IMR-90 (cell line): ENCODE results near the gene WARS2. TPM values are rescaled to one million over a fixed set of nuclear protein-coding genes. Genes with fewer than 3 reads are reported as not detected.

Source experiments
- ATAC-seq: fragments of 200-7000 bp; cut with Tn5 transposase; 2 replicates; pipeline ENCODE4 v1.9.1; 2020; ENCODE audit warnings: low read depth, mild to moderate bottlenecking, moderate library complexity
- BruUV-seq: library from RNA; stranded (reverse); fragments of 400-500 nt; replicated peaks from 2 replicates; lab custom pipeline; 2021; lab: Mats Ljungman, UMichigan
- CTCF ChIA-PET: fragments of 300-600 bp; formaldehyde crosslinking; extraction: SDS; loops from one replicate; lab custom pipeline; 2021; ENCODE audit warnings: antibody characterized with exemption; lab: Yijun Ruan, JAX
- POLR2A ChIA-PET: fragments of 300-600 bp; sonication (Branson Sonifier 250); formaldehyde crosslinking; loops from one replicate; lab custom pipeline; 2022; ENCODE audit warnings: antibody characterized with exemption; ENCODE audit not compliant: unreplicated experiment; lab: Charles Lee
- DNase-seq: peaks from one replicate; pipeline ENCODE4 v3.0.0; 2013
- H2AFZ ChIP-seq: replicated peaks from 2 replicates; pipeline ENCODE3; 2013; ENCODE audit warnings: low read length, mild to moderate bottlenecking; ENCODE audit not compliant: poor library complexity
- H2AK5ac ChIP-seq: 2 replicates; pipeline ENCODE4 v1.6.1; 2013; ENCODE audit warnings: low read depth, low read length, inconsistent platforms
- H2AK9ac ChIP-seq: replicated peaks from 2 replicates; pipeline ENCODE3; 2013; ENCODE audit warnings: mild to moderate bottlenecking, low read depth, low read length, moderate library complexity; ENCODE audit not compliant: poor library complexity
- H2BK120ac ChIP-seq: 2 replicates; pipeline ENCODE4 v1.6.1; 2013; ENCODE audit warnings: low read depth, low read length, inconsistent platforms
- H2BK15ac ChIP-seq: 3 replicates; pipeline ENCODE4 v1.6.1; 2013; ENCODE audit warnings: low read depth, low read length, inconsistent platforms
- H2BK20ac ChIP-seq: 2 replicates; pipeline ENCODE4 v1.6.1; 2013; ENCODE audit warnings: low read depth, mild to moderate bottlenecking, inconsistent platforms, low read length, moderate library complexity
- H2BK5ac ChIP-seq: 2 replicates; pipeline ENCODE4 v1.6.1; 2013; ENCODE audit warnings: mild to moderate bottlenecking, low read depth, low read length, inconsistent platforms; ENCODE audit not compliant: poor library complexity, severe bottlenecking
- H3K14ac ChIP-seq: replicated peaks from 2 replicates; pipeline ENCODE4 v1.6.1; 2013; ENCODE audit warnings: low read depth, low read length, inconsistent platforms
- H3K18ac ChIP-seq: 2 replicates; pipeline ENCODE4 v1.6.1; 2013; ENCODE audit warnings: low read depth, low read length, control low read depth
- H3K23ac ChIP-seq: 2 replicates; pipeline ENCODE4 v1.6.1; 2013; ENCODE audit warnings: low read depth, low read length, inconsistent platforms
- H3K27ac ChIP-seq: 2 replicates; pipeline ENCODE4 v1.5.1; 2013; ENCODE audit warnings: mild to moderate bottlenecking, control low read depth, low read length; ENCODE audit not compliant: insufficient read depth
- H3K27me3 ChIP-seq: 2 replicates; pipeline ENCODE4 v1.6.1; 2013; ENCODE audit warnings: low read length; ENCODE audit not compliant: control insufficient read depth, insufficient read depth
- H3K36me3 ChIP-seq: 2 replicates; pipeline ENCODE4 v1.6.1; 2013; ENCODE audit warnings: low read length, mixed read lengths; ENCODE audit not compliant: control insufficient read depth, insufficient read depth
- H3K4ac ChIP-seq: 2 replicates; pipeline ENCODE4 v1.6.1; 2013; ENCODE audit warnings: low read depth, low read length, inconsistent platforms
- H3K4me1 ChIP-seq: 2 replicates; pipeline ENCODE4 v1.6.1; 2013; ENCODE audit warnings: low read length, mixed read lengths; ENCODE audit not compliant: control insufficient read depth, insufficient read depth
- H3K4me2 ChIP-seq: 2 replicates; pipeline ENCODE4 v1.6.1; 2013; ENCODE audit warnings: low read depth, mild to moderate bottlenecking, control low read depth, low read length, moderate library complexity
- H3K4me3 ChIP-seq: 2 replicates; pipeline ENCODE4 v1.5.1; 2013; ENCODE audit warnings: low read depth, mild to moderate bottlenecking, control low read depth, low read length, moderate library complexity; ENCODE audit not compliant: insufficient read depth
- H3K56ac ChIP-seq: 2 replicates; pipeline ENCODE4 v1.6.1; 2013; ENCODE audit warnings: low read length, inconsistent platforms; ENCODE audit not compliant: insufficient read depth; ENCODE audit errors: extremely low read depth
- H3K79me1 ChIP-seq, 2 experiments: 2 replicates each; pipeline ENCODE4 v1.6.1; 2013; ENCODE audit warnings: low read length in 2 of 2, inconsistent platforms in 1 of 2, low read depth in 1 of 2
- H3K9ac ChIP-seq: 2 replicates; pipeline ENCODE4 v1.6.1; 2013; ENCODE audit warnings: low read depth, low read length, control low read depth
- H3K9me1 ChIP-seq: 2 replicates; pipeline ENCODE4 v1.6.1; 2013; ENCODE audit warnings: low read length, inconsistent platforms; ENCODE audit not compliant: insufficient read depth
- H3K9me3 ChIP-seq: 2 replicates; pipeline ENCODE4 v1.6.1; 2013; ENCODE audit warnings: low read length; ENCODE audit not compliant: control insufficient read depth, insufficient read depth
- H4K20me1 ChIP-seq: 2 replicates; pipeline ENCODE4 v1.6.1; 2013; ENCODE audit warnings: low read length, inconsistent platforms; ENCODE audit not compliant: insufficient read depth
- H4K5ac ChIP-seq: 2 replicates; pipeline ENCODE4 v1.6.1; 2013; ENCODE audit warnings: mild to moderate bottlenecking, low read depth, low read length, control low read depth
- H4K8ac ChIP-seq, 2 experiments: 2 replicates each; pipeline ENCODE4 v1.6.1; 2013; ENCODE audit warnings: low read depth in 2 of 2, low read length in 2 of 2, control low read depth in 1 of 2, inconsistent platforms in 1 of 2
- H4K91ac ChIP-seq: 2 replicates; pipeline ENCODE4 v1.6.1; 2013; ENCODE audit warnings: low read depth, low read length, inconsistent platforms; ENCODE audit not compliant: insufficient read depth
- BHLHE40 ChIP-seq: fragments of 150-350 bp; IDR thresholded peaks from 2 replicates; pipeline ENCODE4 v1.6.1; 2016; ENCODE audit warnings: mild to moderate bottlenecking, low read depth, low read length
- CHD1 ChIP-seq: IDR thresholded peaks from 2 replicates; pipeline ENCODE4 v1.6.1; 2012; ENCODE audit warnings: low read depth, low read length, improper control_type of control experiment
- MAZ ChIP-seq: IDR thresholded peaks from 2 replicates; pipeline ENCODE4 v1.6.1; 2012; ENCODE audit warnings: low read depth, mild to moderate bottlenecking, low read length, improper control_type of control experiment, moderate library complexity, borderline replicate concordance
- SMC3 ChIP-seq: fragments of 150-350 bp; IDR thresholded peaks from 2 replicates; pipeline ENCODE4 v1.6.1; 2016; ENCODE audit warnings: low read depth, mild to moderate bottlenecking, antibody characterized with exemption, low read length, moderate library complexity
- USF2 ChIP-seq: fragments of 150-350 bp; IDR thresholded peaks from 2 replicates; pipeline ENCODE4 v1.6.1; 2017; ENCODE audit warnings: mild to moderate bottlenecking, antibody characterized with exemption, low read length, low read depth
- WGBS, 2 experiments: methylation state at CpG; one replicate each; pipeline versions ENCODE4 v1.1.5 to v1.1.7; 2013; ENCODE audit warnings: missing lambda C conversion rate in 2 of 2; ENCODE audit not compliant: insufficient read length in 1 of 2; ENCODE audit errors: extremely low coverage in 2 of 2; 5-methylcytosine and 5-hydroxymethylcytosine counted together
- dilution Hi-C: fragments of 300-500 bp; cut with HindIII; formaldehyde crosslinking; loops from one replicate; pipeline ENCODE4 v1.14.3; 2018; ENCODE audit warnings: low sequenced_read_pairs; ENCODE audit not compliant: unreplicated experiment
- in situ Hi-C: fragments of 300-500 bp; cut with MboI; formaldehyde crosslinking; loops from 3 replicates; pipeline ENCODE4 v1.14.3; 2019; ENCODE audit warnings: low sequenced_read_pairs, inconsistent platforms, mixed read lengths
- intact Hi-C: fragments of 100-400 bp; cut with micrococcal nuclease; formaldehyde crosslinking; loops from 2 replicates; pipeline ENCODE4 v1.10.0; 2022
- polyA plus RNA-seq, 3 experiments: library from polyadenylated mRNA; depleted of rRNA; stranded (reverse); fragments of >200 nt; gene quantifications; 2 replicates each; pipeline ENCODE4 v1.2.3, GENCODE V29; 2012; ENCODE audit warnings: low replicate concordance in 1 of 3
- total RNA-seq: library from RNA; depleted of rRNA; stranded (reverse); fragments of >200 nt; gene quantifications from 2 replicates; pipeline ENCODE4 v1.2.3, GENCODE V29; 2012
- TF ChIP-seq, protein P1 (sequence below): fragments of 150-350 bp; IDR thresholded peaks from 2 replicates; pipeline ENCODE4 v1.6.1; 2016; ENCODE audit warnings: low read depth, mild to moderate bottlenecking, low read length, moderate library complexity, borderline replicate concordance

Gene WARS2
- total and polyA plus RNA-seq, 2 of the 4 experiments (the other 2 are of a cell fraction): 5.7 to 20.3 TPM

DNA sequence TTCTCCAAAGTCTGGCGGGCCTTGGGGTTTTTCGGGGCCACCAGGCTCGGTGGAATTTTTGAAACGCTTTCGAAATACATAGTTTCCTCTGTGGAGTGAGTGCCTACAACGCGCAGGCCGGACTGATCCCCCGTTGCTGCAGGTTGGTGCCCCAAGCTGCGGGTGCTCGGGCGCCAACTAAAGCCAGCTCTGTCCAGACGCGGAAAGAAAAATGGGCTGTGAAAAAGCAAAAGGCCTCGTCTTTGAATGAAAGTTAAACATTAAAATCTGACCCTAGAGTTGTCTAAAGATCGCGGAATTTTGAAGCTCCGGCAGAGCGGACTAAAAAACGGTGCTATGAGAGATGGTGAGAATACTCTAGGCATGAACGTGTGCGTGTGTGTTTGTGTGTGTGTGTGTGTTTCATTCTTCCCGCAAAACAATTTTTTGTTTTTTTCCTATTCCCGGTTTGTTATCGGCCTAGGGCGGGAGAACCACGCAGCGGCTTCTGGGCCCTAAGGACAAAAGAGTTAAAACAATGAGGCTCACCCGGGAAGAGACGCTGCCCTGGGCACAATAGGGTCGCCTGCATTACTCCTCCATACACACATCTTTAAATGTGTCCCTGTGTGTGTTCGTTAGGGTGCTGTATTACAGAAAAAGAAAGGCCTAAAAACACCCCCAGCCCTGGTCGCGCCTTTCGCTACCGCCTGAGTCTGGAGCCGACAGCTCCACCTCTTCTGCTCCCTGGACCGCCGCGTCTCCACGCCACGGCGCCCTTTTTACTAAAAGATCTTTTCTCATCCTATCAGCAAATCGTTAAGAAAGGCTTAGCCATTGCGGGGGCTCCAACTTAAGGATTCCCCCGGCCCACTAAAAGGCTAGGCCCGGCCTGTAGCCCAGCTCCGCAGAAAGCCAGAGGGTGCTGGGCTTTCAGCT, 155.5 kb downstream of the WARS2 start:
- DNase-seq (no peak), ATAC-seq (peak; percentile 13; the same call in 1 of the 2 replicates)
- H4K91ac ChIP-seq: no peak overlapping the region
- CTCF ChIA-PET: interaction anchor here (0.9 kb wide), 1 partner anchor 62 kb away, joined by 3 read pairs; no protein-coding TSS in a partner anchor
- H2AK5ac ChIP-seq: no peak overlapping the region
- no peaks in the 10 kb centered on the region for H3K36me3 ChIP-seq
- no peak overlapping the region for H2BK120ac ChIP-seq
- POLR2A ChIA-PET: no interaction called here
- H2BK15ac ChIP-seq: no peak overlapping the region
- TF ChIP-seq SMC3: no peak
- no peak for TF ChIP-seq CHD1
- TF ChIP-seq, protein P1, sequence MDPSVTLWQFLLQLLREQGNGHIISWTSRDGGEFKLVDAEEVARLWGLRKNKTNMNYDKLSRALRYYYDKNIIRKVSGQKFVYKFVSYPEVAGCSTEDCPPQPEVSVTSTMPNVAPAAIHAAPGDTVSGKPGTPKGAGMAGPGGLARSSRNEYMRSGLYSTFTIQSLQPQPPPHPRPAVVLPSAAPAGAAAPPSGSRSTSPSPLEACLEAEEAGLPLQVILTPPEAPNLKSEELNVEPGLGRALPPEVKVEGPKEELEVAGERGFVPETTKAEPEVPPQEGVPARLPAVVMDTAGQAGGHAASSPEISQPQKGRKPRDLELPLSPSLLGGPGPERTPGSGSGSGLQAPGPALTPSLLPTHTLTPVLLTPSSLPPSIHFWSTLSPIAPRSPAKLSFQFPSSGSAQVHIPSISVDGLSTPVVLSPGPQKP: no peak
- no peak for TF ChIP-seq BHLHE40
- TF ChIP-seq MAZ: no peak
- TF ChIP-seq USF2: no peak
- no TSS peak for BruUV-seq
- no peaks in the 10 kb centered on the region for H3K79me1 ChIP-seq
- H3K27ac ChIP-seq: no peak overlapping the region
- H3K18ac ChIP-seq: no peak overlapping the region
- no peak overlapping the region for H2AFZ ChIP-seq
- no peak overlapping the region for H3K4me2 ChIP-seq
- H3K4me1 ChIP-seq: peaks cover under 1% of the 10 kb centered on the region; the same call in 1 of the 2 replicates
- no peak overlapping the region for H3K14ac ChIP-seq
- H3K9me1 ChIP-seq: no peaks in the 10 kb centered on the region
- dilution Hi-C loops (no loop called here), in situ Hi-C loops (loop anchor here (10.0 kb wide), 1 partner anchor 830 kb away; no protein-coding TSS in a partner anchor), intact Hi-C loops (no loop called here)
- no peak overlapping the region for H4K5ac ChIP-seq
- peaks cover 24% of the 10 kb centered on the region for H3K9me3 ChIP-seq
- H3K4ac ChIP-seq: no peak overlapping the region
- no peak overlapping the region for H4K8ac ChIP-seq
- H2BK20ac ChIP-seq: no peak overlapping the region
- no peaks in the 10 kb centered on the region for H4K20me1 ChIP-seq
- H3K4me3 ChIP-seq: no peak overlapping the region
- peaks cover 97% of the 10 kb centered on the region for H3K27me3 ChIP-seq
- no peak overlapping the region for H2BK5ac ChIP-seq
- no peak overlapping the region for H2AK9ac ChIP-seq
- 47% methylated on average over 15 of the region's 48 CpGs; no CpG with 5 or more reads in 1 of the 2 experiments for WGBS, 2 experiments
- no peak overlapping the region for H3K9ac ChIP-seq
- H3K23ac ChIP-seq: no peak overlapping the region
- H3K56ac ChIP-seq: no peak overlapping the region
